Common myeloid progenitor, CD34-positive (primary cell): Measurements from ENCODE around the gene NDUFA13.

Source experiments
- CTCF ChIA-PET: fragments of 350-600 bp; sonication (Branson Sonifier 250); formaldehyde crosslinking; loops from one replicate; lab custom pipeline; 2021; ENCODE audit warnings: antibody characterized with exemption; lab: Charles Lee
- POLR2A ChIA-PET: fragments of 350-600 bp; sonication (Branson Sonifier 250); formaldehyde crosslinking; loops from one replicate; lab custom pipeline; 2021; ENCODE audit warnings: antibody characterized with exemption; lab: Charles Lee
- DNase-seq, 3 donors: peaks; one replicate each; pipeline versions ENCODE4 v3.0.0 to v3.0.0-alpha.2; 2013
- H3K27ac ChIP-seq, 2 experiments: 1 replicate in 1 of 2; 2 replicates in 1 of 2; pipeline ENCODE4 v1.7.0; 2013; ENCODE audit warnings: inconsistent platforms in 2 of 2, low read length in 2 of 2, mild to moderate bottlenecking in 2 of 2, low read depth in 1 of 2, moderate library complexity in 1 of 2; ENCODE audit not compliant: severe bottlenecking in 2 of 2, insufficient read depth in 1 of 2, poor library complexity in 1 of 2
- H3K27me3 ChIP-seq, 5 experiments: replicated peaks in 2 of 5; 1 replicate in 3 of 5; 2 replicates in 2 of 5; pipeline versions ENCODE4 v1.6.1 to v1.7.0; 2013; ENCODE audit warnings: low read length in 4 of 5, mild to moderate bottlenecking in 2 of 5, moderate library complexity in 2 of 5, inconsistent platforms in 1 of 5; ENCODE audit not compliant: insufficient read depth in 5 of 5, control insufficient read depth in 4 of 5
- H3K36me3 ChIP-seq, 4 experiments: 1 replicate in 2 of 4; 2 replicates in 2 of 4; pipeline versions ENCODE4 v1.6.1 to v1.7.0; 2013; ENCODE audit warnings: low read length in 3 of 4, control low read depth in 1 of 4, mild to moderate bottlenecking in 1 of 4; ENCODE audit not compliant: control insufficient read depth in 4 of 4, insufficient read depth in 4 of 4
- H3K4me1 ChIP-seq, 4 experiments: 1 replicate in 3 of 4; 2 replicates in 1 of 4; pipeline versions ENCODE4 v1.6.1 to v1.7.1; 2013; ENCODE audit warnings: low read length in 3 of 4, mild to moderate bottlenecking in 3 of 4, control low read depth in 1 of 4, inconsistent platforms in 1 of 4, moderate library complexity in 1 of 4; ENCODE audit not compliant: control insufficient read depth in 4 of 4, insufficient read depth in 4 of 4; ENCODE audit errors: control extremely low read depth in 1 of 4
- H3K4me3 ChIP-seq, 7 experiments: 1 replicate in 4 of 7; 2 replicates in 3 of 7; pipeline versions ENCODE4 v1.5.1 to v1.7.0; 2013; ENCODE audit warnings: mild to moderate bottlenecking in 7 of 7, low read length in 6 of 7, moderate library complexity in 6 of 7, inconsistent platforms in 2 of 7, low read depth in 2 of 7, control low read depth in 1 of 7; ENCODE audit not compliant: insufficient read depth in 4 of 7, control insufficient read depth in 1 of 7; ENCODE audit errors: extremely low read depth in 1 of 7
- H3K9me3 ChIP-seq, 5 experiments: 1 replicate in 4 of 5; 2 replicates in 1 of 5; pipeline versions ENCODE4 v1.6.1 to v1.7.1; 2013; ENCODE audit warnings: low read length in 4 of 5, mild to moderate bottlenecking in 2 of 5, inconsistent platforms in 1 of 5, low read depth in 1 of 5, moderate library complexity in 1 of 5; ENCODE audit not compliant: control insufficient read depth in 4 of 5, insufficient read depth in 2 of 5; ENCODE audit errors: control extremely low read depth in 1 of 5
- WGBS: methylation state at CpG from one replicate; pipeline ENCODE4 v1.1.5; 2013; ENCODE audit not compliant: insufficient coverage; 5-methylcytosine and 5-hydroxymethylcytosine counted together

NDUFA13 gene

GRCh38 chr19:19542507-19542906 lies 26.5 kb downstream of the NDUFA13 start:
- DNase-seq, result peak in 2 of 3 donors; percentile 40 to 48
- no peak overlapping the region for H3K27ac ChIP-seq
- 64% methylated on average over 11 of the region's 12 CpGs for WGBS
- no peaks in the 10 kb centered on the region for H3K36me3 ChIP-seq
- peaks cover 0 to 66% (median 23%) of the 10 kb centered on the region in 5 experiments for H3K27me3 ChIP-seq
- POLR2A ChIA-PET, result no interaction called here
- CTCF ChIA-PET, result interaction anchor here (1.1 to 1.6 kb wide), 2 partner anchors 10 to 13 kb away, joined by 3 to 5 read pairs; no protein-coding TSS in a partner anchor
- H3K4me1 ChIP-seq, result peaks cover 0 to 37% (median 26%) of the 10 kb centered on the region in 4 experiments
- H3K9me3 ChIP-seq, result peaks cover 0 to 5% (median 0%) of the 10 kb centered on the region in 5 experiments
- no peak overlapping the region for H3K4me3 ChIP-seq

- Histone ChIP-seq H3K36me3 (no peaks in the 10 kb centered on the region), H3K9me3 (peaks cover 0 to 5% (median 0%) of the 10 kb centered on the region in 5 experiments), H3K4me3 (no peak overlapping the region), H3K27me3 (peaks cover 0 to 60% (median 18%) of the 10 kb centered on the region in 5 experiments), H3K27ac (no peak overlapping the region), H3K4me1 (peaks cover 0 to 31% (median 25%) of the 10 kb centered on the region in 4 experiments)
- WGBS, result 97% methylated on average over 13 of the region's 13 CpGs
- ChIA-PET CTCF (interaction anchor here (0.5 to 1.6 kb wide), 3 partner anchors 10 to 36 kb away, joined by 3 to 5 read pairs (median 3); no protein-coding TSS in a partner anchor), POLR2A (no interaction called here)
- no peak for DNase-seq
Observed at GRCh38 chr19:19543101-19543500, 27.1 kb downstream of the NDUFA13 start.

GRCh38 chr19:19543640-19544039 lies 27.6 kb downstream of the NDUFA13 start:
- Histone ChIP-seq H3K27me3 (peaks cover 0 to 55% (median 15%) of the 10 kb centered on the region in 5 experiments), H3K9me3 (peaks cover 0 to 5% (median 0%) of the 10 kb centered on the region in 5 experiments), H3K4me1 (peaks cover 0 to 26% (median 19%) of the 10 kb centered on the region in 4 experiments), H3K36me3 (no peaks in the 10 kb centered on the region), H3K27ac (no peak overlapping the region), H3K4me3 (no peak overlapping the region)
- no peak for DNase-seq
- ChIA-PET CTCF (interaction anchor here (0.5 to 1.6 kb wide), 3 partner anchors 9 to 36 kb away, joined by 3 to 5 read pairs (median 3); no protein-coding TSS in a partner anchor), POLR2A (no interaction called here)
- 95% methylated on average over 17 of the region's 19 CpGs for WGBS

GRCh38 chr19:19544257-19544953 lies 28.4 kb downstream of the NDUFA13 start:
- Histone ChIP-seq H3K36me3 (no peaks in the 10 kb centered on the region), H3K4me3 (no peak overlapping the region), H3K27ac (no peak overlapping the region), H3K4me1 (peaks cover 0 to 23% (median 16%) of the 10 kb centered on the region in 4 experiments), H3K9me3 (peaks cover 0 to 5% (median 0%) of the 10 kb centered on the region in 5 experiments), H3K27me3 (peaks cover 0 to 50% (median 10%) of the 10 kb centered on the region in 5 experiments)
- ChIA-PET CTCF (no interaction called here), POLR2A (no interaction called here)
- 93% methylated on average over 68 of the region's 75 CpGs for WGBS
- DNase-seq, result no peak

- H3K27me3 ChIP-seq, result peaks cover 0 to 44% (median 8%) of the 10 kb centered on the region in 5 experiments
- 93% methylated on average over 50 of the region's 53 CpGs for WGBS
- H3K9me3 ChIP-seq, result peaks cover 0 to 5% (median 0%) of the 10 kb centered on the region in 5 experiments
- CTCF ChIA-PET, result no interaction called here
- peaks cover 0 to 19% (median 12%) of the 10 kb centered on the region in 4 experiments for H3K4me1 ChIP-seq
- no peaks in the 10 kb centered on the region for H3K36me3 ChIP-seq
- no peak overlapping the region for H3K27ac ChIP-seq
- no peak for DNase-seq
- no peak overlapping the region for H3K4me3 ChIP-seq
- POLR2A ChIA-PET, result no interaction called here
Observed at GRCh38 chr19:19544954-19545591, 29.0 kb downstream of the NDUFA13 start.

GRCh38 chr19:19545707-19546106 lies 29.7 kb downstream of the NDUFA13 start:
- H3K4me1 ChIP-seq, result peaks cover 0 to 15% (median 7%) of the 10 kb centered on the region in 4 experiments
- H3K27ac ChIP-seq, result no peak overlapping the region
- peaks cover 0 to 5% (median 0%) of the 10 kb centered on the region in 5 experiments for H3K9me3 ChIP-seq
- H3K4me3 ChIP-seq, result no peak overlapping the region
- WGBS, result 96% methylated on average over 21 of the region's 23 CpGs
- POLR2A ChIA-PET, result no interaction called here
- H3K27me3 ChIP-seq, result peaks cover 0 to 39% (median 7%) of the 10 kb centered on the region in 5 experiments
- H3K36me3 ChIP-seq, result no peaks in the 10 kb centered on the region
- no peak for DNase-seq
- CTCF ChIA-PET, result no interaction called here
